MM.1S (cell line): Measurements from ENCODE around the gene LMLN.
"Not testable (repeated sequence)": the region's sequence is repeated elsewhere in the genome, so short reads cannot be mapped to it uniquely, and the experiment has no call there.

Experiments
- DNase-seq: peaks from one replicate; pipeline ENCODE4 v3.0.0-alpha.2; 2015
- H2AFZ ChIP-seq: fragments of 300-600 bp; sonication (generic); 2 replicates; pipeline ENCODE4 v1.6.0; 2016; ENCODE audit warnings: antibody characterized with exemption, low read length
- H3F3A ChIP-seq: fragments of 300-600 bp; sonication (generic); 2 replicates; pipeline ENCODE4 v1.6.1; 2016; ENCODE audit warnings: mild to moderate bottlenecking, antibody characterized with exemption, low read length, moderate library complexity, mixed read lengths; ENCODE audit not compliant: insufficient read depth
- H3K27ac ChIP-seq: fragments of 300-600 bp; sonication (generic); 2 replicates; pipeline ENCODE4 v1.5.1; 2016; ENCODE audit warnings: mild to moderate bottlenecking, low read length
- H3K27me3 ChIP-seq: fragments of 300-600 bp; sonication (generic); replicated peaks from 2 replicates; pipeline ENCODE4 v1.6.0; 2016; ENCODE audit warnings: low read length; ENCODE audit not compliant: insufficient read depth
- H3K36me3 ChIP-seq: fragments of 300-600 bp; sonication (generic); replicated peaks from 2 replicates; pipeline ENCODE4 v1.6.1; 2016; ENCODE audit warnings: mild to moderate bottlenecking, low read length, mixed read lengths; ENCODE audit not compliant: insufficient read depth
- H3K4me1 ChIP-seq: fragments of 300-600 bp; sonication (generic); 2 replicates; pipeline ENCODE4 v1.6.1; 2016; ENCODE audit warnings: low read length, mixed read lengths
- H3K4me2 ChIP-seq: fragments of 300-600 bp; sonication (generic); 2 replicates; pipeline ENCODE4 v1.6.0; 2016; ENCODE audit warnings: low read depth, low read length
- H3K4me3 ChIP-seq: fragments of 300-600 bp; sonication (generic); 2 replicates; pipeline ENCODE4 v1.5.1; 2016; ENCODE audit warnings: low read length, mixed read lengths
- H3K79me2 ChIP-seq: fragments of 300-600 bp; sonication (generic); 2 replicates; pipeline ENCODE4 v1.6.1; 2016; ENCODE audit warnings: mixed run types, low read length, mixed read lengths
- H3K9ac ChIP-seq: fragments of 300-600 bp; sonication (generic); 2 replicates; pipeline ENCODE4 v1.6.1; 2016; ENCODE audit warnings: low read length, mixed read lengths
- H3K9me2 ChIP-seq: fragments of 300-600 bp; sonication (generic); replicated peaks from 2 replicates; pipeline ENCODE4 v1.6.1; 2016; ENCODE audit warnings: mild to moderate bottlenecking, low read length, mixed read lengths; ENCODE audit not compliant: insufficient read depth
- H3K9me3 ChIP-seq: fragments of 300-600 bp; sonication (generic); replicated peaks from 2 replicates; pipeline ENCODE4 v1.6.1; 2016; ENCODE audit warnings: mild to moderate bottlenecking, low read length, mixed read lengths; ENCODE audit not compliant: insufficient read depth
- H4K20me1 ChIP-seq: fragments of 300-600 bp; sonication (generic); 2 replicates; pipeline ENCODE4 v1.6.1; 2016; ENCODE audit warnings: mild to moderate bottlenecking, low read length, moderate library complexity, mixed read lengths; ENCODE audit not compliant: insufficient read depth
- EZH2 ChIP-seq: fragments of 300-600 bp; sonication (generic); optimal IDR thresholded peaks from 2 replicates; pipeline ENCODE3; 2017; ENCODE audit warnings: low read depth, mild to moderate bottlenecking, antibody characterized with exemption, low read length, mixed read lengths
- EZH2phosphoT487 ChIP-seq: fragments of 300-600 bp; sonication (generic); IDR thresholded peaks from 2 replicates; pipeline ENCODE4 v1.6.1; 2018; ENCODE audit warnings: antibody characterized with exemption, low read length
- TF ChIP-seq, protein P1 (sequence below): fragments of 300-600 bp; sonication (generic); IDR thresholded peaks from 2 replicates; pipeline ENCODE4 v1.5.1; 2016; ENCODE audit warnings: antibody characterized with exemption, low read length, mixed read lengths

Gene LMLN

DNA sequence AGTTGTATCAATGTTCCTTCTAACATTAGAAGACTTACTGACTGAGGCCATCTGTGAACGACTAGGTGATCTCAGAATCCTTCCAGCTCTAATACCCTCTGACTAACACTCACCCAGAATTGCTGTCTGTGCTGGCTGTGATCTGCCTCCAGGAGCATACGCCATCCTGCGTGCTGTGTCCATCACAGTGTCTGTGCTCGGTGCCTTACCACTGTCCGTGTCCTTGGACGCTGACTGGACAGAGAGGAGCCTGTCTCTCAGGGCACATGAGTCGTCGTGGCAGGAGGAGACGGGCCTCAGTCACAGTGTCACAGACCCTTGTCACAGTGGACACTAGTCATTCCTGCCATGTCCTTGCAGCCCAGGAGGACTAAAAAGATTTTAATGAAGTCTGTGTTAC, 83.1 kb downstream of the LMLN start:
- Histone ChIP-seq H3K36me3 (no peaks in the 10 kb centered on the region), H3F3A (no peaks in the 10 kb centered on the region), H3K4me3 (no peak overlapping the region), H3K9me3 (no peaks in the 10 kb centered on the region), H4K20me1 (no peaks in the 10 kb centered on the region), H3K27me3 (no peaks in the 10 kb centered on the region), H3K4me1 (no peaks in the 10 kb centered on the region), H3K79me2 (no peaks in the 10 kb centered on the region), H3K4me2 (no peak overlapping the region), H3K27ac (no peak overlapping the region), H3K9me2 (no peaks in the 10 kb centered on the region), H2AFZ (no peak overlapping the region), H3K9ac (no peak overlapping the region)
- no peak for TF ChIP-seq EZH2phosphoT487
- no peak for TF ChIP-seq EZH2
- TF ChIP-seq, protein P1, sequence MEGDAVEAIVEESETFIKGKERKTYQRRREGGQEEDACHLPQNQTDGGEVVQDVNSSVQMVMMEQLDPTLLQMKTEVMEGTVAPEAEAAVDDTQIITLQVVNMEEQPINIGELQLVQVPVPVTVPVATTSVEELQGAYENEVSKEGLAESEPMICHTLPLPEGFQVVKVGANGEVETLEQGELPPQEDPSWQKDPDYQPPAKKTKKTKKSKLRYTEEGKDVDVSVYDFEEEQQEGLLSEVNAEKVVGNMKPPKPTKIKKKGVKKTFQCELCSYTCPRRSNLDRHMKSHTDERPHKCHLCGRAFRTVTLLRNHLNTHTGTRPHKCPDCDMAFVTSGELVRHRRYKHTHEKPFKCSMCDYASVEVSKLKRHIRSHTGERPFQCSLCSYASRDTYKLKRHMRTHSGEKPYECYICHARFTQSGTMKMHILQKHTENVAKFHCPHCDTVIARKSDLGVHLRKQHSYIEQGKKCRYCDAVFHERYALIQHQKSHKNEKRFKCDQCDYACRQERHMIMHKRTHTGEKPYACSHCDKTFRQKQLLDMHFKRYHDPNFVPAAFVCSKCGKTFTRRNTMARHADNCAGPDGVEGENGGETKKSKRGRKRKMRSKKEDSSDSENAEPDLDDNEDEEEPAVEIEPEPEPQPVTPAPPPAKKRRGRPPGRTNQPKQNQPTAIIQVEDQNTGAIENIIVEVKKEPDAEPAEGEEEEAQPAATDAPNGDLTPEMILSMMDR, result no peak
- DNase-seq, result no peak

DNA sequence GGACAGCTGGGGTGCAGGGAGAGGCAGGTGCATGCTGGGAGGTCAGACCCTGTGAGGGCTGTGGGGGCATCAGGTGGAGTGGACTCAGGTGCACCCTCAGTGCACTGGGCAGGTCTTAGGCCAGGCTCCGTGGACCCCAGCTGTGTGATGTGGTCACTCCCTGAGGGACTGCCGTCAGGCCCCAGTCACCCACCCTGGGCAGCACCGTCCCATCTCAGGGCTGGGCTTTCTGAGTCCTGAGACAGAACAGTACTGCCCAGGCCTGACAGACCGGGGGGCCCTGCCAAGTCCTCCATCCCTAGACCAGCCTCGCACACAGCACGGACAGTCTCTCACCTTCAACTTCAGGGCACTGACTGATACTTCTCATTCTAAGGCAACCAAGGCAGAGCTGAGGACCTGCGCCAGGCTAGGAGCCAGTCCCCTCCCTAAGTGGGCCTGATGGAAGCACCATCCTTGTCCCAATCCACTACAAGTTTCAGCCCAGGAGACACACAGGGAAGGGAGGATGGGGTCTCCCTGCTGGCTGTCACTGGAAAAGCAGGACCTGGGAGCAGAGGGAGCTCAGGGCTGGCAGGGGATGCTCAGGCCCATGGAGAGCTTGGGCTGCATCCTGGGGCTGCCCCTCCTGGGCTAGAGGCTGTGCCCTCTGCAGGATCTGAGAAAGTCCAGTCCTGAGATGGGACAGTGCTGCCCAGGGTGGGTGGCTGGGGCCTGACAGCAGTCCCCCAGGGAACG, 86.3 kb downstream of the LMLN start:
- H3K4me2 ChIP-seq, result no peak overlapping the region
- H2AFZ ChIP-seq, result no peak overlapping the region
- no peak overlapping the region for H3K4me3 ChIP-seq
- H3F3A ChIP-seq, result no peaks in the 10 kb centered on the region
- no peaks in the 10 kb centered on the region for H3K36me3 ChIP-seq
- no peak overlapping the region for H3K9ac ChIP-seq
- no peak for DNase-seq
- H3K9me2 ChIP-seq, result no peaks in the 10 kb centered on the region
- no peak overlapping the region for H3K27ac ChIP-seq
- no peaks in the 10 kb centered on the region for H3K4me1 ChIP-seq
- no peaks in the 10 kb centered on the region for H4K20me1 ChIP-seq
- H3K27me3 ChIP-seq, result no peaks in the 10 kb centered on the region
- no peak for TF ChIP-seq EZH2phosphoT487
- TF ChIP-seq EZH2, result no peak
- TF ChIP-seq, protein P1, result no peak
- no peaks in the 10 kb centered on the region for H3K79me2 ChIP-seq
- no peaks in the 10 kb centered on the region for H3K9me3 ChIP-seq

DNA sequence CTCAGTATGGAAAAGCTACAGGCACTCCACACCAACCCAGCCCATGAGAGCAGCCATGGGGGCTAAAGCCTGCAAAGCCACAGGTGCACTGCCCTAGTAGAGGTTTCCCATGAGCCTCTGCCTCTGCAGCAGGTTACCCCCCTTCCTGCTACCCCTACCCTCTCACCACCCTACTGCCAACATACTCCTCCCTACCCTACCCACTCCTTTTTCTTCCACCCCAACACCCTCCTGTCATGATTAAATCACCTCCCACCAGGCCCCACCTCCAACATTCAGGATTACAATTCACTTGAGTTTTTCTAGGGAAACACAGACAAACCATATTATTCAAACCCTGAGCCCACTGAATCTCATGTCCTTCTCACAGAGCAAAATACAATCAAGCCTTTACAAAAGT, 88.4 kb downstream of the LMLN start:
- Histone ChIP-seq H3F3A (no peaks in the 10 kb centered on the region), H3K4me1 (no peaks in the 10 kb centered on the region), H3K27ac (no peak overlapping the region), H3K79me2 (no peaks in the 10 kb centered on the region), H3K27me3 (no peaks in the 10 kb centered on the region), H3K9me3 (no peaks in the 10 kb centered on the region), H2AFZ (no peak overlapping the region), H3K4me3 (no peak overlapping the region), H3K9ac (no peak overlapping the region), H3K4me2 (no peak overlapping the region), H3K9me2 (no peaks in the 10 kb centered on the region), H3K36me3 (no peaks in the 10 kb centered on the region), H4K20me1 (no peaks in the 10 kb centered on the region)
- no peak for TF ChIP-seq EZH2phosphoT487
- DNase-seq, result no peak

DNA sequence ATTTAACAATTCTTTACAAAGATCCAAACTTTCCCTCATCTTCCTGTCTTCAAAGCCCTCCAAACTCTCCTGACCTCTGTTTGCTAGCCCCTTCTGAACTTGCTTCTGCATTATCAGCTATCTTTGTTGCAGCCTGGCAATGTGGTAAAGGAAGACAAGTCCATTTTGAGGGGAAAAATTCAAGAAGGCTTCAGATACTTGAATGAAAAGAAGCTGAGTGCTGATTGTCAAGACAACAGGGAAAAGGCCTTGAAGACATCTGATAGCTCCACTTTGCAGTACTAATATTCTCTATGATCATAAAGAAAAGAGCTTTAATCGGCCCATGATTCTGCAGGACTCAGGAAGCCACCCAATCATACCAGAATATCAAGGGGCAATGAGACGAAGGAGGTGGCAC, 91.8 kb downstream of the LMLN start:
- Histone ChIP-seq H2AFZ (no peak overlapping the region), H3K9ac (no peak overlapping the region), H3F3A (no peaks in the 10 kb centered on the region), H3K79me2 (no peaks in the 10 kb centered on the region), H4K20me1 (no peaks in the 10 kb centered on the region), H3K4me3 (no peak overlapping the region), H3K27me3 (no peaks in the 10 kb centered on the region), H3K4me2 (no peak overlapping the region), H3K9me3 (no peaks in the 10 kb centered on the region), H3K27ac (no peak overlapping the region), H3K9me2 (no peaks in the 10 kb centered on the region), H3K36me3 (no peaks in the 10 kb centered on the region), H3K4me1 (no peaks in the 10 kb centered on the region)
- DNase-seq, result no peak
- TF ChIP-seq, protein P1, result no peak
- TF ChIP-seq EZH2 (no peak), EZH2phosphoT487 (no peak)

- not testable (repeated sequence) for H3K9me3 ChIP-seq, H3K4me3 ChIP-seq, DNase-seq, H3K4me2 ChIP-seq, H3K36me3 ChIP-seq, H4K20me1 ChIP-seq, H3K9ac ChIP-seq, H3F3A ChIP-seq, H3K27me3 ChIP-seq, H3K4me1 ChIP-seq, H2AFZ ChIP-seq, H3K79me2 ChIP-seq, H3K9me2 ChIP-seq, H3K27ac ChIP-seq
These were observed 93.4 kb downstream of the LMLN start for GRCh38 chr3:198053462-198053861.
